ENCODE measurements around the gene PLRG1.

PLRG1 gene

GRCh38 chr4:154573190-154573870 lies 23.1 kb upstream of the PLRG1 start:
- no peak for DNase-seq (ENCODE audit: low read depth)
- TF ChIP-seq CTCF (IDR thresholded peaks at IDR 0.05; ENCODE audit: low read depth, low read length, missing control alignments): no peak
- no peak overlapping the region for H3K4me3 ChIP-seq (ENCODE audit: low read depth, low read length)

- no peak overlapping the region for H3K4me3 ChIP-seq (ENCODE audit: low read depth, low read length)
- no peak for DNase-seq (ENCODE audit: low read depth)
- no peak for TF ChIP-seq CTCF (IDR thresholded peaks at IDR 0.05; ENCODE audit: low read depth, low read length, missing control alignments)
These were observed 19.4 kb upstream of the PLRG1 start for GRCh38 chr4:154569584-154569983.

- no peak for DNase-seq (ENCODE audit: low read depth)
- H3K4me3 ChIP-seq (ENCODE audit: low read depth, low read length): no peak overlapping the region
- no peak for TF ChIP-seq CTCF (IDR thresholded peaks at IDR 0.05; ENCODE audit: low read depth, low read length, missing control alignments)
These were observed 18.8 kb upstream of the PLRG1 start for GRCh38 chr4:154569028-154569427.

GRCh38 chr4:154566639-154567204 lies 16.5 kb upstream of the PLRG1 start:
- DNase-seq (ENCODE audit: low read depth): no peak
- no peak overlapping the region for H3K4me3 ChIP-seq (ENCODE audit: low read depth, low read length)
- TF ChIP-seq CTCF (IDR thresholded peaks at IDR 0.05; ENCODE audit: low read depth, low read length, missing control alignments): no peak

- no peak for TF ChIP-seq CTCF (IDR thresholded peaks at IDR 0.05; ENCODE audit: low read depth, low read length, missing control alignments)
- no peak for DNase-seq (ENCODE audit: low read depth)
- no peak overlapping the region for H3K4me3 ChIP-seq (ENCODE audit: low read depth, low read length)
These were observed 15.5 kb upstream of the PLRG1 start for GRCh38 chr4:154565704-154566103.

GRCh38 chr4:154564311-154564710 lies 14.1 kb upstream of the PLRG1 start:
- TF ChIP-seq CTCF (IDR thresholded peaks at IDR 0.05; ENCODE audit: low read depth, low read length, missing control alignments): no peak
- DNase-seq (ENCODE audit: low read depth): no peak
- H3K4me3 ChIP-seq (ENCODE audit: low read depth, low read length): no peak overlapping the region
